Measurements from ENCODE around the gene CHSY3.

CHSY3 gene

GRCh38 chr5:130032807-130033206 lies 128.5 kb downstream of the CHSY3 start:
- no peak for DNase-seq

- no peak for DNase-seq
These were observed 130.4 kb downstream of the CHSY3 start for GRCh38 chr5:130034566-130035210.

- DNase-seq = no peak
These were observed 131.1 kb downstream of the CHSY3 start for GRCh38 chr5:130035388-130035787.

DNA sequence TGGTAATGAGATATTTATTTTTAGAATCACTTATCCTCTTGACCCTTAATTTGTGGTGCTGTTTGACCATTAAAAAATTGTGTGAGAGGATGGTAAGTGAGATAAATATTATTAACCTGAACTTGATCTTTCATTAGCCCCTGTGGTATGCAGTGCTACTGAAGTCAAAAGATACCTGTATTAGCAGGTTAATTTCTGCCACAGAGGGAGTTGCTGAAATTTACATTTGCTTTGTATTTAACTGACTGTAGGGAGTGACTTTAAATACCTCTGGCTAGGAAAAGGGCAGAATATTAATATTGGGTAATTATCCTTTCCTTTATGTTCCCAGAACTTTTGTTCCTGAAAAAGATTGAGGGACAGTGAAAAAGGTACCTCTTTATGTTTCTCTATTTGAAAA lies 133.6 kb downstream of the CHSY3 start:
- DNase-seq = no peak

GRCh38 chr5:130043834-130044233 lies 139.6 kb downstream of the CHSY3 start:
- DNase-seq = no peak

DNA sequence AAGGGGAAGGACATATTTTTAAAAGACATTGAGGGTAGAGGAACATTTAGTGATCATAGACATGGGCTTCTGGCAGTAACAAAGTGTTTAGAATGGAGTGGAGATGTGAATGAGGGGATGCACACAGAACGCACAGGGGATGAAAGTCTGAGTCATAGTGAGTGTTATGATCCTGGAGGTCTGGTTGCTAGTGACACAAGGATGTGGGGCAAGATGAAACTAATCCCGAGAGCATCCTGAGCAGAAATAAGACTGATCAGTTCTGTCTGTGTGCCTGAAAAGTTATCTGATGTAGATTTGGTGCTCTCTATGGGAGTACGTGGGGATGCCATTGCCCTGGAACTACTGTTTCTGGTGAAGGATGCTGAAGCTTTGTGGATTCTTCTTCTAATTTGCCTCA lies 141.1 kb downstream of the CHSY3 start:
- no peak for DNase-seq

DNA sequence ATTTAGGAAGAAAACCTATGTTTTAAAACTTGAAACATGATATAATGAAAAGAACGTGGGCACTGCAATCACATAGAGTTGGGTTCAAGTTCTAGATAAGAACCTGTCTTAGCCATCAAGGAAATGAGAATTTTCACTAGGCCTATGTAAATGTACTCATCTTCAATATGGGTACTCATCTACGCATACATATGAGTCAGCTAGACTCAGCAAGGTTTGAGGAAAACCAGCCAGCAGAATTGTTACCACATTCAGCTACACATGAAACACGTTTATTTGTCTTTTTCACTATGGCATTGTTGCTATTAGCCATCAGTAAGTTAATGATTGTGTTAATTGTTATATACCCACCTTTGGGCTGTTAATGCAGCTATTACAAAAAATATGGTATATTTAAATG lies 146.3 kb downstream of the CHSY3 start:
- no peak for DNase-seq

GRCh38 chr5:130052752-130053151 lies 148.5 kb downstream of the CHSY3 start:
- no peak for DNase-seq

DNA sequence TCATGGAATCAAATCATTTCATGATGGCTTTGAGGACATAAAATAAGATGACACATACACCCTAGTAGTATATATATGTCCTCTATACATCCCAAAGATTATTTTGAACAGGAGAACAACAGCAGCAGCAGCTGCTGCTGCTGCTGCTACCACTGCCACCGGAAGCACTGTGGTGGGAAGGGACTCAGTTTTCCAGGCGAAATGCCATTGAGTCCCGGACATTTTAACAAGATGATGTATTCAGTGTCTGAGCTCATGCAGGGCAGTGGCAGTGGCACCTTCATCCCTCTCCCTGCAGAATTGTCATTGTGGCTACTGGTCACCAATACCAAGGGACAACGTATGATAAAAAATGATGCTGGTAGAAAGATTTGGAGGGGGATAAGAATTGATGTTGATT lies 151.3 kb downstream of the CHSY3 start:
- no peak for DNase-seq

DNA sequence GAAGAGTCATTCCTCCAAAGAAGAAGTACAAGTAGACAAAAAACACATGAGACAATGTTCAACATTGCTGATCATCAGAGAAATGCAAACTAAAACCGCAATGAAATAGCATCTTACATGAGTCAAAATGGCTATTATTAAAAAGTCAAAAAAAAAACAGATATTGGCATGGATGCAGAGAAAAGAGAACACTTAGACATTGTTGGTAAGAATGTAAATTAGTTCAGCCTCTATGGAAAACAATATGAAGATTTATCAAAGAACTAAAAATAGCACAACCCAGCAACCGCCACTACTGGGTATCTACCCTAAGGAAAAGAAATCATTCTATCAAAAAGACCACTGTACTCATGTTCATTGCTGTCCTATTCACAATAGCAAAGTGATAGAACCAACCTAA lies 157.5 kb downstream of the CHSY3 start:
- DNase-seq = no peak

DNA sequence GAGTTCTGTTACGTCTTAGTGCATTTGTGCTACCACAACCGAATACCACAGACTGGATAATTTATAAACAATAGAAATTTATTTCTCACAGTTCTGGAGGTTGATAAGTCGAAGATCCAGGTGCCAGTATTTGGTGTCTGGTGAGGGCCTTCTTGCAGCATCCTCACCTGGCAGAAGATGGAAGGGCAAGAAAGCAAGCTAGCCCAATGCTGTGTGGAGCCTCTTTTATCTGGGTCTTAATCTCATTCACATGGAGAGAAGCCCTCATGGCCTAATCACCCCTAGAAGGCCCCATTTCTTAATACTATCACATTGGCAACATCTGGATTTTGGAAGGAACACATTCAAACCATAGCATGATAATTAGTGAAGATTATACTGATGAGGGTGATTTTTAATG lies 159.3 kb downstream of the CHSY3 start:
- DNase-seq = no peak

DNA sequence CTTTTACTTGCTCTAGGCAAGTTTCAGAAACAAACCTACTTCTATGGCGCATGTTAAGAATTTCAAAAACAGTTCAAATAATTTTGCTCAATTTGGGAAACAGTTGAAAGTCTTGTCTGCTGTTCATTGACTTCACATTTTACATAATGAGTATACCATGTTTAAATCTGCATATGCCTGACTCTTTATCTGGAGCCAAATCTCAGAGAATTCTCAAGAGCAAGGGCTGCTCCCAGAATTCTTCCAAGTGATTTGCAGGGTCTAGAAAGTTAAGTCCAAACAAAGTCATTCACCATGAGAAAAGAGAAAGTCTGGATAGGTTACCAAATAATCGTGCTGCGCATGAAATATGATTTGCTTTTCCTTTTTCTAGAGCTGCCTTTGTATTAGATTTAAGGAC lies 160.2 kb downstream of the CHSY3 start:
- no peak for DNase-seq

- no peak for DNase-seq
These were observed 161.4 kb downstream of the CHSY3 start for GRCh38 chr5:130065617-130066016.

- no peak for DNase-seq
These were observed 162.4 kb downstream of the CHSY3 start for GRCh38 chr5:130066644-130067043.

- DNase-seq = no peak
These were observed 163.1 kb downstream of the CHSY3 start for GRCh38 chr5:130067364-130067763.

GRCh38 chr5:130068101-130068500 lies 163.8 kb downstream of the CHSY3 start:
- DNase-seq = no peak

- DNase-seq = no peak
These were observed 164.7 kb downstream of the CHSY3 start for GRCh38 chr5:130068988-130069387.

DNA sequence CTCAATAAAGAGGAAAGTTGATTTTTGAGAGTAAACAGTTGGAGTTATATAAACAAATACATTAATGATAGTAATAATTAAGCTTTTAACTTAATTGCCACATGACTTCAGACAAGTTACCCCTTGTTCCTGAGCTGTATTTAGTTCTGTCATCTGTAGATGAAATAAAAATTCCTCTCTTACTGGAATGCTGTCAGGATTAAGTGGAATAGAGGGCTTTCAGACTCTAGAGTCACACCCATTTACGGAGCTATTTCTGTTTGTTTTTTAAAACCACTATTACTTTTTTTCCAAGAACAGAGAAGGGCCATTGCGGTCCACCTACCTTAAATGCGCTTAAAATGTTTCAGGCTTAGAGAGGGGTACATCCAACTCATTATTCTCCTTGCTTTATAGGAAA lies 170.6 kb downstream of the CHSY3 start:
- no peak for DNase-seq

- DNase-seq = no peak
These were observed 172.7 kb downstream of the CHSY3 start for GRCh38 chr5:130077007-130077406.

- no peak for DNase-seq
These were observed 174.4 kb downstream of the CHSY3 start for GRCh38 chr5:130078661-130079060.

- DNase-seq = no peak
These were observed 186.5 kb downstream of the CHSY3 start for GRCh38 chr5:130090569-130091270.

GRCh38 chr5:130092991-130093390 lies 188.7 kb downstream of the CHSY3 start:
- DNase-seq = no peak

DNA sequence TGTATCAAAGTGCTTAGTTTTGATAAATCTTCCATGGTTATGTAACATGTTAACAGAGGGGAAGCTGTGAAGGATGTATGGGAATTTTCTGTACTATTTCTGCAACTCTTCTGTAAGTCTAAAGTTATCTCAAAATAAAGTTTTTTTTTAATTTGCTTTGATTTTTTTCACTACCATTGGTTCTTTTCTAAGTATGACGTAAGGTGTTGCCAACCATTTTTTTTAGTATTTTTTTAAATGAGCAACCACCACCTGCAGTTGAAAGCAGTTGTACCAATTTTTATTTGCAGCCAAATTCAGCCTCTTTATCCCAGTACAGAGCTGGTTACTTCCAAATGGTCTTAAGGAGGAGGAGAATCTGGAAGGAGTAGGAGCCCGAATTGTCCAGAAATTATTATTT lies 192.2 kb downstream of the CHSY3 start:
- no peak for DNase-seq

DNA sequence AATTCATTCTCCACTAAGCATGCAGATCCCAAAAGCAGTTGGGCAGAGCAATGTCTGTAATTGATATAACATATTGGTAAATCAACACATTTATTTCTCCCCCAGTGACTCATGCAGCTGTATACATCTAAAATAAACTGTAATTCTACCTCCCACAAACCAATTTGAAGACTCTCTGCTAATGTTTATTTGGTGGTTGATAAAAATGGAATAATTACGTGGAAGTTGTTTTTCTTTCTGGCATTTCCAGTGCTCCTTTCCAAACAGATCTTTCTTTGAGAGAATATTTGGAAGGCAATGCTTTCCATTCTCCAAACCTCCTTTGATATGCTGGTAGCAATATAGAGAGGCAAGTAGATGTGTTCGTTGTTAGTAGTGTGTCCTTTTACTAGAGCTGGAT lies 194.7 kb downstream of the CHSY3 start:
- DNase-seq = no peak

DNA sequence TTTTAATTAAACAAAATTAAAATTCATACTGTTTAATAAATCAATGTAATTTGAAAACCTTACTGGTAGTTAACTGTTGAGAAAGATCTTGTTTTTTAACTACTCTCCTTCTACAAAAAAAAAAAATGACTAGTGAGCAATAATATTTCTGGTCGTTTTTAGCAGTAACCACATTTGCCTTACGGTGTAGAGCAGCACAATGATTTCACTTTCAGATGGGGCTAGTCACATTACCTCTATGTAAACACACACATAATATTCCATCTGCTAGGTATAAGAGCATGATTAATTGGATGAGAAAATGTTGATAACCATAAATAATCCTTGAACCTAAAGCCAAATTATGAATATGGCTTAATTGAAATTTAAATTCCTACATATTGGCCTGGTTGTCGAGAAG lies 198.1 kb downstream of the CHSY3 start:
- no peak for DNase-seq

All from activated CD8-positive, alpha-beta memory T cell treated with anti-CD3 and anti-CD28 coated beads, Interleukin-2, amount 50 U/mL, for 4 hours (primary cell).